Measurements from ENCODE around the gene CREBBP.

Gene CREBBP

GRCh38 chr16:3816326-3816725 lies 64.2 kb downstream of the CREBBP start:
- no peak overlapping the region for H3K4me3 Mint-ChIP-seq
- H3K27ac Mint-ChIP-seq: peak overlapping the region; percentile 54 to 61 (median 59)
- H3K9me3 Mint-ChIP-seq: no peaks in the 10 kb centered on the region
- H3K4me1 Mint-ChIP-seq: peaks cover 46% of the 10 kb centered on the region
- no peaks in the 10 kb centered on the region for H3K27me3 Mint-ChIP-seq (ENCODE audit: low read depth)
- H3K36me3 Mint-ChIP-seq (ENCODE audit: low read depth): peaks cover 10% of the 10 kb centered on the region
- TF ChIP-seq CTCF (IDR thresholded peaks at IDR 0.05; ENCODE audit: unreplicated experiment in 3 of 3): no peak

DNA sequence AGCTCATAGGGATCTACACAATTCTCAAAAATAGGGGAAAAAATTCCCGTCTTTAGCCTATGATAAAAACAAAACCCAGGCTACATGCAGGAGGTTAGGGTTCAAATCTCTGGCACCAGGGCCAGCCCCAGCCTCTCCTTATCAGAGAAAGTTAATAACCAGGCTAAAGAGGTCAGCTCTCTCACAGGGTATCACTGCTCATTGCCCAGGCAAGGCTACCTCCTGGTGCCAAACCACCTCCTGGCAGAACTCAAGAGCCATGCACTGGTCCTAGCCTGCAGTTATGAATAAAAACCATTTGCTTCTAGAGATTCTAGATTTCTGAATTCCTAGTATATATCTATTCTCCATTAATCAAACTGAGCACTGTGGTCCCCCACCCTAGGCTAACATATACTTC lies 65.8 kb downstream of the CREBBP start:
- H3K9me3 Mint-ChIP-seq: no peaks in the 10 kb centered on the region
- peaks cover 33% of the 10 kb centered on the region for H3K4me1 Mint-ChIP-seq
- H3K27ac Mint-ChIP-seq: no peak overlapping the region
- H3K36me3 Mint-ChIP-seq (ENCODE audit: low read depth): peaks cover 24% of the 10 kb centered on the region
- no peaks in the 10 kb centered on the region for H3K27me3 Mint-ChIP-seq (ENCODE audit: low read depth)
- no peak for TF ChIP-seq CTCF (IDR thresholded peaks at IDR 0.05; ENCODE audit: unreplicated experiment in 3 of 3)
- H3K4me3 Mint-ChIP-seq: no peak overlapping the region

DNA sequence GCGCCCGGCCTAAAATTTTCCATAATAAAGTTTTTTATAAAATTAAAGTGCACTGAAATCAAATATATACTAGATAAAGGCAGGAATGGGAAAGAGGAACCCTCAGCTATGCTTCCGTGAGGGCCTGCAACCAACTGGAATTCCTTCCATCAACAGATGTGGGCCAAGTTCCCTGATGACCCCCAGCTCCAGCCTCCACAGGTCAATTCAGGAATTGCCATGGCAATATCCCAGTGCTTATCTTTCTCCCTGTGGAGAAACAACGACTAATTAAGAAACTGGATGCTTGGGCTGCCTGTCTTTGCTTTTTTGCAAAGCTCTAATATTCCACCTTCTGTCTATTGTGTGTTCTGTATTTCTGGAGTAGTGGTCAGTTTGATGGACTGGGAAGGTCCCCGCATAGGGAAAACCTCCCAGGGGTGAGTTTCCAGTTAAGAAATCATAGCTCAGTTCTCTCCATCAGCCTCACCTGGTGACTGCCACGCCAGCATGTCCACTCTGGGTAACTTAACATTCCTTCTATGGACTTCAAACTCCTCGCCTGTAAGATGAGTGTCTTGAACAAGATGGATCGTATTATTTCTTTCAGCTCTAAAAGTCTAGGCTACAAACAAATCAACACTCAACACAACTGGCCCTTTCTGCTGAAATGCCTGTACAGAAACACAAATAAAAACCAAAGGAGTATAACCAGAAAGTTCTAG lies 67.9 kb downstream of the CREBBP start:
- no peaks in the 10 kb centered on the region for H3K9me3 Mint-ChIP-seq
- H3K36me3 Mint-ChIP-seq (ENCODE audit: low read depth): peaks cover 36% of the 10 kb centered on the region
- peak overlapping the region in 1 of 3 experiments; percentile 28 for H3K27ac Mint-ChIP-seq
- H3K4me1 Mint-ChIP-seq: peaks cover 19% of the 10 kb centered on the region
- TF ChIP-seq CTCF (IDR thresholded peaks at IDR 0.05; ENCODE audit: unreplicated experiment in 3 of 3): no peak
- no peaks in the 10 kb centered on the region for H3K27me3 Mint-ChIP-seq (ENCODE audit: low read depth)
- no peak overlapping the region for H3K4me3 Mint-ChIP-seq

- TF ChIP-seq CTCF (IDR thresholded peaks at IDR 0.05; ENCODE audit: unreplicated experiment in 3 of 3): no peak
- peaks cover 12% of the 10 kb centered on the region for H3K4me1 Mint-ChIP-seq
- no peaks in the 10 kb centered on the region for H3K9me3 Mint-ChIP-seq
- H3K27me3 Mint-ChIP-seq (ENCODE audit: low read depth): no peaks in the 10 kb centered on the region
- no peak overlapping the region for H3K27ac Mint-ChIP-seq
- peaks cover 46% of the 10 kb centered on the region for H3K36me3 Mint-ChIP-seq (ENCODE audit: low read depth)
- H3K4me3 Mint-ChIP-seq: no peak overlapping the region
Measured at GRCh38 chr16:3810818-3811217, 69.7 kb downstream of the CREBBP start.

DNA sequence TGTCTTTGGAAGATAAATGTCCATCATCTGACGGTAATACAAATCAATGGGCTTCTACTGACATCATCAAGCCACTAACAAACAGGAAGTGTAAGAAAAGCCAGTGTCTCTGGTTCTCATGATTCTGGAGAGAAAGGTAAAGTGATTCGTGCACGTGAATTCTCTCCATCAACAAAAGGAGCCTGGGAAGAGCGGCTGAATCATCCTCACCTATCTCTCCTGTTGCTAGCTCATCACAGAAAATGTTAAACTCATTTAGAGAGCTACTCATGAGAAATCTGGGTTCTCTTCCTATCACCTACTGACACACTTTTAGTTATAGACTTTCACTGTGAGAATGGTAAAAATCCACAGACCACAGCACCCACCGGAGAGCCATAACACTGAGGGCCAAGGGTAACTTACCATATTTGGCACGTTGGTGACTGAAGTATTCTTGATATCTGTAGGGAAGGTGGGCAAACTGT lies 70.3 kb downstream of the CREBBP start:
- Mint-ChIP-seq H3K27me3 (ENCODE audit: low read depth) (no peaks in the 10 kb centered on the region), H3K9me3 (no peaks in the 10 kb centered on the region), H3K4me3 (no peak overlapping the region), H3K36me3 (ENCODE audit: low read depth) (peaks cover 49% of the 10 kb centered on the region), H3K4me1 (peaks cover 14% of the 10 kb centered on the region), H3K27ac (no peak overlapping the region)
- no peak for TF ChIP-seq CTCF (IDR thresholded peaks at IDR 0.05; ENCODE audit: unreplicated experiment in 3 of 3)
